PFSK-1 (cell line): ENCODE results near the gene MEGF11.

ENCODE experiments used
- FOXP2 ChIP-seq: optimal IDR thresholded peaks from 2 replicates; pipeline ENCODE3; 2011; ENCODE audit warnings: borderline replicate concordance, control low read depth, inconsistent platforms; ENCODE audit not compliant: insufficient read depth; ENCODE audit errors: extremely low read length, extremely low read depth
- POLR2AphosphoS5 ChIP-seq: IDR thresholded peaks from 2 replicates; pipeline ENCODE4 v1.6.1; 2012; ENCODE audit warnings: low read depth, mild to moderate bottlenecking, control low read depth, low read length, moderate library complexity
- SIN3A ChIP-seq: IDR thresholded peaks from 2 replicates; pipeline ENCODE4 v1.6.1; 2012; ENCODE audit warnings: mild to moderate bottlenecking, low read length, moderate library complexity, borderline replicate concordance; ENCODE audit not compliant: insufficient read depth
- TAF1 ChIP-seq: IDR thresholded peaks from 2 replicates; pipeline ENCODE4 v1.6.1; 2012; ENCODE audit warnings: low read length, control low read depth, borderline replicate concordance; ENCODE audit not compliant: insufficient read depth
- TF ChIP-seq, protein P1 (sequence below), 2 experiments: IDR thresholded peaks; 2 replicates each; pipeline versions ENCODE4 v1.6.1 to v1.8.0; 2011 to 2012; ENCODE audit warnings: low read depth in 2 of 2, low read length in 2 of 2, control low read depth in 1 of 2, inconsistent platforms in 1 of 2, mild to moderate bottlenecking in 1 of 2, moderate library complexity in 1 of 2; ENCODE audit not compliant: insufficient read depth in 1 of 2

The MEGF11 gene

DNA sequence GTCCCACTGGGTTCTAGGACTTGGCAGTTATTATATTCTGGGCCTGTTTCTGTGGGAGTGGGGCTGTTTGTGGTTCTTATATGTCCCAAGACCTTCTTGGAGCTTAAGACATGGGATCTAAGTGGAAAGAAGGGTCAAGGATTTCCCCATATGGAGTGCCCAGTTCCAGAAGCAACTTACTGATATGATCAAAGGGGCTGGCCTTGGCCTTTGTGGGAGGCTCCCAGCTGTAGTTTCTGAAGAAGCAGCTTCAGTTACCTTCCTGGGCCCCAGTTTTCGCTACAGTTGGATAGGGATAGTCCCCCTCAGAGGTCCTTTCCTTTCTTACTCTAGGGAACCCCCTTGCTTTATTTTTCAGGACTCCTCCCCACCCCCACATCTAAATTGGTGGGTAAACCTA, 328.2 kb downstream of the MEGF11 start:
- TF ChIP-seq, protein P1, sequence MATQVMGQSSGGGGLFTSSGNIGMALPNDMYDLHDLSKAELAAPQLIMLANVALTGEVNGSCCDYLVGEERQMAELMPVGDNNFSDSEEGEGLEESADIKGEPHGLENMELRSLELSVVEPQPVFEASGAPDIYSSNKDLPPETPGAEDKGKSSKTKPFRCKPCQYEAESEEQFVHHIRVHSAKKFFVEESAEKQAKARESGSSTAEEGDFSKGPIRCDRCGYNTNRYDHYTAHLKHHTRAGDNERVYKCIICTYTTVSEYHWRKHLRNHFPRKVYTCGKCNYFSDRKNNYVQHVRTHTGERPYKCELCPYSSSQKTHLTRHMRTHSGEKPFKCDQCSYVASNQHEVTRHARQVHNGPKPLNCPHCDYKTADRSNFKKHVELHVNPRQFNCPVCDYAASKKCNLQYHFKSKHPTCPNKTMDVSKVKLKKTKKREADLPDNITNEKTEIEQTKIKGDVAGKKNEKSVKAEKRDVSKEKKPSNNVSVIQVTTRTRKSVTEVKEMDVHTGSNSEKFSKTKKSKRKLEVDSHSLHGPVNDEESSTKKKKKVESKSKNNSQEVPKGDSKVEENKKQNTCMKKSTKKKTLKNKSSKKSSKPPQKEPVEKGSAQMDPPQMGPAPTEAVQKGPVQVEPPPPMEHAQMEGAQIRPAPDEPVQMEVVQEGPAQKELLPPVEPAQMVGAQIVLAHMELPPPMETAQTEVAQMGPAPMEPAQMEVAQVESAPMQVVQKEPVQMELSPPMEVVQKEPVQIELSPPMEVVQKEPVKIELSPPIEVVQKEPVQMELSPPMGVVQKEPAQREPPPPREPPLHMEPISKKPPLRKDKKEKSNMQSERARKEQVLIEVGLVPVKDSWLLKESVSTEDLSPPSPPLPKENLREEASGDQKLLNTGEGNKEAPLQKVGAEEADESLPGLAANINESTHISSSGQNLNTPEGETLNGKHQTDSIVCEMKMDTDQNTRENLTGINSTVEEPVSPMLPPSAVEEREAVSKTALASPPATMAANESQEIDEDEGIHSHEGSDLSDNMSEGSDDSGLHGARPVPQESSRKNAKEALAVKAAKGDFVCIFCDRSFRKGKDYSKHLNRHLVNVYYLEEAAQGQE (IDR thresholded peaks at IDR 0.05; ENCODE audit: insufficient read depth in 1 of 2, low read depth in 2 of 2, low read length in 2 of 2) = no peak
- TF ChIP-seq SIN3A (no peak), FOXP2 (no peak), TAF1 (no peak), POLR2AphosphoS5 (no peak)

DNA sequence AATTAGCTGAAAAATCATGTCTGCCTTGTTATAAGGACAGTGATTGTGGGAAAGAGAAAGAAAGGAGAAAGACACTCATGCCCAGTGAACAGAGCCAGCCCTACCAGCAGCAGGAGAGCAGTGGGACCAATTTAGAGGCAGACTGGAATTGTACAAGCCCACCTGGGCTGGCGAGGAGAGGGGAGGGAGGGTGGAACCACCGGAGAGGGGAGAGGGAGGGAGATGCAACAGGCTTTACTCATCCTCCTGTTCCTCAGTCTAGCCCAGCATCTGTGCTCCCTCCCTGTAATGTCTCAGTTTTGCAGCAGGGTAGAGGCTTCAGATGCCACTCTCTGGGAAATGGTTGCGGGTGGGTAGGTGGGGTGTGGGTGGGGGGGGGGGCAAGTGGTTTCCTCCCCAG, 329.5 kb downstream of the MEGF11 start:
- no peak for TF ChIP-seq FOXP2
- TF ChIP-seq, protein P1 (IDR thresholded peaks at IDR 0.05; ENCODE audit: insufficient read depth in 1 of 2, low read depth in 2 of 2, low read length in 2 of 2) = no peak
- TF ChIP-seq TAF1 = no peak

DNA sequence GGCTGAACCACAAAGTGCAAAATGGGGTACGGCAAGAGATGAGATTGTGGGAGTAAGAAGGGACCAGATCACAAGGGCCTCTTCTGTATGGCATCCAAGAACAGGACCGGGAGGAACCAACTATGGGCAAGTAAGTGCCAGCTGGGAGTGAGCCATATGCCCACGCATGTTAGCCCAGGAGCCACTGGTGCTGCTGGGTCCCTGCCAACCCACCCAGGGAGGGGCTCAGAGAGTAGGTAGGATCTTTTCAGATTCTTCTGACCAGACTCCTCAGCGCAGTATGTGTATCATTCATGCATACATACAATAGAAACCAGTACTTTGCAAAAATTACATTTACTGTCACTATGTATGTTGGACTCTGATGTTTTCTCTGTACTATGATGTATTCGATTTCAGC, 330.3 kb downstream of the MEGF11 start:
- TF ChIP-seq FOXP2 (no peak), TAF1 (no peak), SIN3A (no peak), POLR2AphosphoS5 (no peak)
- TF ChIP-seq, protein P1 (IDR thresholded peaks at IDR 0.05; ENCODE audit: insufficient read depth in 1 of 2, low read depth in 2 of 2, low read length in 2 of 2) = no peak

DNA sequence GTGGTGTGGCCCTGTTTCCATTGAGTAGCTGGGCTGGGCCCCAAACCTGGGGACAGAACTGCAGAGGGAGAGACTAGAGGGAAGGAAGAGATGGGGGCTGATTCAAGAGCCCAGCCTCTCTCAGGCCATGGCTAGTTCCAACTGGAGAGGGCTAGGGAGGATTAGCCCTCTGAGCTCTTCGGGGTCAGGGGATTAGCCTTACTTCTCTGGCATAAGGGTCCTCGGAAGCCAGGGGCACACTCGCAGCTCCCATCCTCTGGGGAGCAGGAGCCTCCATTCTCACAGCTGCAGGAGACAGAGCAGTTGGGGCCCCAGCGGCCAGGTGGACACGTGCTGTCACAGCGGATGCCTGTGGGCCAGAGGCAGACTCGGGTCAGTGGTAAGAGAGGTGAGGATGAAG, 330.9 kb downstream of the MEGF11 start:
- TF ChIP-seq SIN3A (no peak), FOXP2 (no peak), TAF1 (no peak), POLR2AphosphoS5 (no peak)

DNA sequence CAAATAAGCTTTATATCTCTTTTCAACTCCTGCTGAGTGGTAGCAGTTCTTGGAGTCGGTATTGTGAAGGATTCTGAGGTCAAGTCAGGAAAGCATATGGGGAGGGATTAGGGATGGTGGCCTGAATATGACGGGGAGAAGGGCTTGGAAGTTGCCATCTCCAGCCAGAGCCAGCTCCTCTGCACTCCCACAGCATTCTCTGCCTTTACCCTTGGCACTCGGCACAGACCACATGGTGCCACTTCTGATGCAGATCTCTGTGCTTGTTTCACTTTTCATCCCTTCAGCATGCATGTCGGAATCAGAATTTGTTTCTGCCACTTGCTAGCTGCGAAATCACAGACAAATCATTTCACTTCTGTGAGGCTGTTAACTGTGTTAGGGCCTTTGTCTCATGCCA, 331.8 kb downstream of the MEGF11 start:
- TF ChIP-seq, protein P1 (IDR thresholded peaks at IDR 0.05; ENCODE audit: insufficient read depth in 1 of 2, low read depth in 2 of 2, low read length in 2 of 2) = no peak
- TF ChIP-seq SIN3A (no peak), TAF1 (no peak), POLR2AphosphoS5 (no peak), FOXP2 (no peak)
